HG02571 (cell line): ENCODE results near the gene TFAP2A.

Source experiments
- ATAC-seq: cut with Tn5 transposase; IDR thresholded peaks from one replicate; pipeline ENCODE4 v1.9.1; 2021; ENCODE audit warnings: mild to moderate bottlenecking, moderate library complexity; ENCODE audit not compliant: unreplicated experiment

TFAP2A gene

GRCh38 chr6:10384091-10384609 is 30.7 kb downstream of the TFAP2A start:
- no peak for ATAC-seq

- no peak for ATAC-seq
These were observed 31.4 kb downstream of the TFAP2A start for GRCh38 chr6:10383331-10384090.

GRCh38 chr6:10382728-10383330 is 32.0 kb downstream of the TFAP2A start:
- no peak for ATAC-seq

- ATAC-seq = no peak
These were observed 32.6 kb downstream of the TFAP2A start for GRCh38 chr6:10382322-10382721.

- no peak for ATAC-seq
These were observed 33.1 kb downstream of the TFAP2A start for GRCh38 chr6:10381830-10382208.

GRCh38 chr6:10381133-10381829 is 33.6 kb downstream of the TFAP2A start:
- ATAC-seq = no peak

- no peak for ATAC-seq
These were observed 39.4 kb downstream of the TFAP2A start for GRCh38 chr6:10375391-10375969.

- ATAC-seq = no peak
These were observed 41.1 kb downstream of the TFAP2A start for GRCh38 chr6:10373642-10374359.

GRCh38 chr6:10369896-10370295 is 45.0 kb downstream of the TFAP2A start:
- ATAC-seq = no peak

GRCh38 chr6:10368861-10369260 is 46.0 kb downstream of the TFAP2A start:
- ATAC-seq = no peak

- ATAC-seq = no peak
These were observed 51.0 kb downstream of the TFAP2A start for GRCh38 chr6:10363911-10364310.

- ATAC-seq = no peak
These were observed 52.6 kb downstream of the TFAP2A start for GRCh38 chr6:10362300-10362699.

GRCh38 chr6:10361428-10361827 is 53.4 kb downstream of the TFAP2A start:
- ATAC-seq = no peak

GRCh38 chr6:10359581-10359980 is 55.3 kb downstream of the TFAP2A start:
- no peak for ATAC-seq

GRCh38 chr6:10355115-10355702 is 59.7 kb downstream of the TFAP2A start:
- ATAC-seq = no peak

GRCh38 chr6:10351791-10352190 is 63.1 kb downstream of the TFAP2A start:
- no peak for ATAC-seq

- ATAC-seq = no peak
These were observed 64.2 kb downstream of the TFAP2A start for GRCh38 chr6:10350720-10351119.

- no peak for ATAC-seq
These were observed 67.1 kb downstream of the TFAP2A start for GRCh38 chr6:10347561-10348327.
